Chondrocyte (in vitro differentiated cells): ENCODE results near the gene SLCO4A1. TPM values are rescaled to one million over a fixed set of nuclear protein-coding genes. Genes with fewer than 3 reads are reported as not detected.

Experiments used
- DNase-seq: peaks from one replicate; pipeline ENCODE4 v3.0.0; 2021; ENCODE audit warnings: mixed read lengths, low spot score
- H3K27ac Mint-ChIP-seq: one replicate; pipeline ENCODE4 v1.8.0; 2021; ENCODE audit warnings: mild to moderate bottlenecking, moderate library complexity, mixed read lengths; ENCODE audit not compliant: unreplicated experiment
- H3K27me3 Mint-ChIP-seq: 2 replicates; pipeline ENCODE4 v1.8.0; 2021; ENCODE audit warnings: low read depth, mixed read lengths
- H3K36me3 Mint-ChIP-seq: 2 replicates; pipeline ENCODE4 v1.8.0; 2021; ENCODE audit warnings: low read depth, mixed read lengths
- H3K4me1 Mint-ChIP-seq: 2 replicates; pipeline ENCODE4 v1.8.0; 2021; ENCODE audit warnings: low read depth, mild to moderate bottlenecking, mixed read lengths
- H3K4me3 Mint-ChIP-seq: one replicate; pipeline ENCODE4 v1.8.0; 2021; ENCODE audit warnings: mild to moderate bottlenecking, moderate library complexity, mixed read lengths; ENCODE audit not compliant: unreplicated experiment
- H3K9me3 Mint-ChIP-seq: 2 replicates; pipeline ENCODE4 v1.8.0; 2021; ENCODE audit warnings: low read depth, mixed read lengths
- total RNA-seq: library from RNA; stranded (reverse); gene quantifications from 3 replicates; pipeline ENCODE4 v1.2.1, GENCODE V29; 2021
- TF ChIP-seq, protein P1 (sequence below): fragments of 200-600 bp; sonication (generic); IDR thresholded peaks from 2 replicates; pipeline ENCODE4 v1.5.0; 2021; ENCODE audit warnings: antibody characterized with exemption, mild to moderate bottlenecking, moderate library complexity

The SLCO4A1 gene
- total RNA-seq, 1 donor from 2014 or later, result not detected

DNA sequence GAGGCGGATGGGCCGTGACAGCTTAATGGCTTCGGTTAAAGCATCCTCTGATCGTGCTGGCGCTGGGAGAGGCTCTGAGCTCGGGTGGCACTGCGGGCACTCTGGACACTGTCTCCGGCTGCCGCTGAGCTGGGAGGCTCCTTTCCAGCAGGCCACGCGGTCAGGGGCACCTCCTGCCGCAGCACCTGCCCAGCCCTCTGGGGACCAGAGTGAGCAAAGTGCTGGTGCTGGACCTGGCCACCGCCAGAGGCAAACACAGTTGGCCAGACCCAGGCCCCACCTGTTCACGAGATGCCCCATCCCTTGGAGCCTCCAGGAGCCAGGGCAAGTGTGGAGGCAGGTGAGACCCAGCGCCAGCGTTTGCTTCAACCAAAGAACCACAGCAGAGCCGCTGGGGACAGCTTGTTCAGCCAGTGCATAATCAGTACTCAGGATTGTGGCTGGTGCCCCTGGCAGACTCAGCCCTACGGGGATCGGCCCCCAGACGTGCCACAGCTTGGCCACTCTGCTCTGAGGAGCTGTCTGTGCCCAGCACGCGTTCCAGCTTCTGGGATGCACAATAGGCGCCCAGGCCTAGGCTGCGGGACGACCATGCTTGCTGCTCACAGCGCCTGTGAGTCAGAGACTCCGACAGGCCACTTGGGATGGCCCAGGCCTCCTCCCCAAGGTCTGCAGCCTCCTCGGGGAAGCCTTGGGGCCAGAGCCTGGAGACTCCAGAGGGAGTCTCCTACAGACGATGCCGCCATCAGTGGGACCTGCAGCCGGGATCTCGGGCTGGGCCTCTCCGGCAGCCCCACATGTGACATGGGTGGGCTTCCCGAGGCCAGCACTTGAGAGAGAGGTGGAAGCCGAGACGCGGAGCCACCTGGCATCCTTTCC, 38.2 kb upstream of the SLCO4A1 start:
- Mint-ChIP-seq H3K27me3 (peaks cover 45% of the 10 kb centered on the region), H3K4me1 (peaks cover 5% of the 10 kb centered on the region), H3K9me3 (no peaks in the 10 kb centered on the region), H3K27ac (no peak overlapping the region), H3K4me3 (no peak overlapping the region), H3K36me3 (no peaks in the 10 kb centered on the region)
- DNase-seq, result no peak
- TF ChIP-seq, protein P1, sequence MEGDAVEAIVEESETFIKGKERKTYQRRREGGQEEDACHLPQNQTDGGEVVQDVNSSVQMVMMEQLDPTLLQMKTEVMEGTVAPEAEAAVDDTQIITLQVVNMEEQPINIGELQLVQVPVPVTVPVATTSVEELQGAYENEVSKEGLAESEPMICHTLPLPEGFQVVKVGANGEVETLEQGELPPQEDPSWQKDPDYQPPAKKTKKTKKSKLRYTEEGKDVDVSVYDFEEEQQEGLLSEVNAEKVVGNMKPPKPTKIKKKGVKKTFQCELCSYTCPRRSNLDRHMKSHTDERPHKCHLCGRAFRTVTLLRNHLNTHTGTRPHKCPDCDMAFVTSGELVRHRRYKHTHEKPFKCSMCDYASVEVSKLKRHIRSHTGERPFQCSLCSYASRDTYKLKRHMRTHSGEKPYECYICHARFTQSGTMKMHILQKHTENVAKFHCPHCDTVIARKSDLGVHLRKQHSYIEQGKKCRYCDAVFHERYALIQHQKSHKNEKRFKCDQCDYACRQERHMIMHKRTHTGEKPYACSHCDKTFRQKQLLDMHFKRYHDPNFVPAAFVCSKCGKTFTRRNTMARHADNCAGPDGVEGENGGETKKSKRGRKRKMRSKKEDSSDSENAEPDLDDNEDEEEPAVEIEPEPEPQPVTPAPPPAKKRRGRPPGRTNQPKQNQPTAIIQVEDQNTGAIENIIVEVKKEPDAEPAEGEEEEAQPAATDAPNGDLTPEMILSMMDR, result no peak

DNA sequence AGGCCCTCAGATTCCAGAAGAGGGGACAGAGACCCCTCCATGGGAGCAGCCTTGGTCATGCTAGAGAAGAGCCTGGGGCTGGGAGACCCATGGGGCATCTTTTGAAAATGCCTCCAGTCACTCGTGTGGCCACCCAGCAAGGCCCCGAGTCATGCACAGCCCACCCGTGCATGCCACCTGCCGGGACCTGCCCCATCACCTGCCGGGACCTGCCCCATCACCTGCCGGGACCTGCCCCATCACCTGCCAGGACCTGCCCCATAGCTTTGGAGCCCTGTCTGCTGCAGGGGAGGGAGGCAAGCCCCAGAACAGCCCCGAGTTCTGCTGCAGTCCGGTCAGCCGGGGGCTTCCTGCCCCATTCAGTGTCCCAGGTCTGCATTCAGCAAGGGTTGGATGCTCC, 37.5 kb upstream of the SLCO4A1 start:
- no peak overlapping the region for H3K27ac Mint-ChIP-seq
- no peak overlapping the region for H3K4me3 Mint-ChIP-seq
- H3K4me1 Mint-ChIP-seq, result peaks cover 5% of the 10 kb centered on the region
- DNase-seq, result no peak
- TF ChIP-seq, protein P1, result no peak
- no peaks in the 10 kb centered on the region for H3K9me3 Mint-ChIP-seq
- H3K36me3 Mint-ChIP-seq, result no peaks in the 10 kb centered on the region
- peaks cover 45% of the 10 kb centered on the region for H3K27me3 Mint-ChIP-seq

DNA sequence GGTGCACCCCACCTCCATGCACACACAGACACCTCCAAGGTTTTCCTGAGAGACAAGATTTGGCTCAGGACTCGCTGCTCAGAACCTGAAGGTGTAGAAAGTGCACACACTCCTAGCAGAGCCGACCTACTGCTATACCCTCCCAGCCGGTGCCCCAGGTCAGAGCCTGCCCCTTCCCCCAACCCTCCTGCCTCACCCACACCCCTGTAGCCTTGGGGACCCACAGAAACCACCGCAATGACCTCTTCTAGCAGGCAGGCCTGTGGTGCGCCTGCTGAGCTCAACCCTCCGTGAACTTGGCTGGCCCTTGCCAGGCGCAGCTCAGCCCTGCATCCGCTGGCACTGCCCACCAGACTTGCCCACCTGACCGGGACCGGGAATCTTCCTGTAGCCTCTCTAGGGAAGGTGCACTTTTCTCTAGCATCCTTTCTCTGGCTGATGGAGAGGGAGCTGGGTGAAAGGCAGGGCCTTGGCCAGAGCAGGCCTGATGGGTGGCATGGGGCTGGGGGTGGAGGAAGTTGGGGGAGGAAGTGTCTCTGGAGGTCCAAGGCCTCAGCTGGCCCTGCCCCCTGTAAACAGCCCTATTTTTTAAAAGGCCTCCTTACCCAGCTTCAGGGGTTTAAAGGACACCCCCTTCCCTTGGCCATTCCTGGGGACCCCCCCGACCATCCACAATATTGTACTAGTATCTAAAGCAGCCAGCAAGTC, 36.9 kb upstream of the SLCO4A1 start:
- Mint-ChIP-seq H3K36me3 (no peaks in the 10 kb centered on the region), H3K9me3 (no peaks in the 10 kb centered on the region), H3K27ac (no peak overlapping the region), H3K4me1 (peaks cover 5% of the 10 kb centered on the region), H3K4me3 (no peak overlapping the region), H3K27me3 (peaks cover 40% of the 10 kb centered on the region)
- no peak for DNase-seq
- TF ChIP-seq, protein P1, result no peak

DNA sequence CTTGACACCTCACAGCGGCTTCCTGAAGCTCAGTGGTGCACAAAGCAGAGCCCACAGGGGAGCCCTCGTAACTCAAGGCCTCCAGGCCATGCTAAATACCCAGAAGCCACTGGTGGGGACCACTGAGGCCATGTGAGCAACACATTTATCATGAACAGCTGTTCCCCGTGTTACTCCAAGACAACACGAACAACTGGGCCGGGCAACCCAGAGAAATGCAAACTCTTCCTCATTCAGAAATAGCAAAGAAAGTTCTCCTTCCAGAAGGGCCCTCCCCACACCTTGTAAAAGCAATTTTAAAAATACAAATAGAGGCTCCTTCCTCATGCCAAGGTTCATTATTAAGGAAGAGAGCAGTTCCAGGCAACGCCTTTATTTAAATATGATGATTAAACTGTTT, 36.3 kb upstream of the SLCO4A1 start:
- Mint-ChIP-seq H3K9me3 (peaks cover 5% of the 10 kb centered on the region), H3K36me3 (no peaks in the 10 kb centered on the region), H3K27ac (no peak overlapping the region), H3K4me3 (no peak overlapping the region), H3K4me1 (peaks cover 5% of the 10 kb centered on the region), H3K27me3 (peaks cover 39% of the 10 kb centered on the region)
- TF ChIP-seq, protein P1, result no peak
- no peak for DNase-seq

DNA sequence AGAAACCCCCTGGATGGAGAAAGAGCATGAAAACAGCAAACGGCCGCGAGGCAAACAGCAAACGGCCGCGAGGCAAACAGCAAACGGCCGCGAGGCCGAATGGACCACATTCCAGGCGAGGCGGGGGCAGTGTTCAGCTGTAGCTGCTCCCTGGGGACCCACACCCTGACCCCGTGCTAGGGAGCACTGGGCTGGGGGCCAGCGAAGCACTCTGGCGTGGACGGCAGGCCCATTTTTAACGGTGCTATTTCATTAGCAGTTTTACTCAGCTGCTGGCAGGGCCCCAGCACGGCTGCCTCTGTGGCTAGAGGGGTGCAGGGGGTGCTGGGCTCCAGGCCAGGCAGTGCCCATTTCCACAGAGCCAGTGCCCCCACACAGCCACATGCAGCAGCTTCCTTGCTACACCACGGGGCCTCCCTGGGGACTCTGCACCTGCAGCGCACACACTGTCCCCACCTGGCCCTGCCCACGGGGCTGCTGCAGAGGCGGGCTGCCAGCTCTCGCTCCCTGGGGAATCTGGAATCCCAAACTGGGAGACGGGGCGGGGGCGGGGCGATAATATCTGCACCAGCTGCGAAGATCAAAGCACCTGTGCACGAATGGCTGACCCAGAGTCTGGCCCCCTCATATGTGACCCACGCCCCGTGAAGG, 35.6 kb upstream of the SLCO4A1 start:
- Mint-ChIP-seq H3K4me1 (peaks cover 5% of the 10 kb centered on the region), H3K4me3 (no peak overlapping the region), H3K27me3 (peaks cover 39% of the 10 kb centered on the region), H3K9me3 (peaks cover 5% of the 10 kb centered on the region), H3K27ac (peak overlapping the region; percentile 28), H3K36me3 (peaks cover 3% of the 10 kb centered on the region)
- DNase-seq, result no peak
- TF ChIP-seq, protein P1, result no peak
